ENCODE results near the gene PKP1. TPM values are rescaled to one million over a fixed set of nuclear protein-coding genes. Genes with fewer than 3 reads are reported as not detected.

PKP1 gene
- total RNA-seq, 4 donors from 2014 or later = 0.11 to 0.94 (median 0.54) TPM; not detected in 1

- 85 to 86% methylated on average over 13 to 15 of the region's 15 CpGs for WGBS, 2 donors
- no peak for TF ChIP-seq POLR2A (IDR thresholded peaks at IDR 0.05)
- no peak for TF ChIP-seq CTCF (IDR thresholded peaks at IDR 0.05)
- intact Hi-C loops (cut with DNase I) = no loop called here
Measured at GRCh38 chr1:201318504-201319340, 35.4 kb downstream of the PKP1 start.

GRCh38 chr1:201319631-201320030 is 36.3 kb downstream of the PKP1 start:
- WGBS, 2 donors = 94 to 96% methylated on average over 3 to 6 of the region's 6 CpGs
- no peak for DNase-seq
- Histone ChIP-seq H3K27me3 (no peaks in the 10 kb centered on the region), H3K36me3 (no peaks in the 10 kb centered on the region), H3K9me3 (no peaks in the 10 kb centered on the region), H3K4me3 (replicated peaks in 1 of 3) (no peak overlapping the region), H3K4me1 (no peaks in the 10 kb centered on the region), H3K27ac (no peak overlapping the region)
- TF ChIP-seq POLR2A (IDR thresholded peaks at IDR 0.05) (no peak), CTCF (IDR thresholded peaks at IDR 0.05) (no peak)
- intact Hi-C loops (cut with DNase I) = no loop called here

More at GRCh38 chr1:201318504-201319340, 35.4 kb downstream of the PKP1 start:
- Histone ChIP-seq H3K9me3 (no peaks in the 10 kb centered on the region), H3K4me1 (no peaks in the 10 kb centered on the region), H3K36me3 (no peaks in the 10 kb centered on the region), H3K27me3 (no peaks in the 10 kb centered on the region), H3K4me3 (replicated peaks in 1 of 3) (no peak overlapping the region), H3K27ac (no peak overlapping the region)
- no peak for DNase-seq

GRCh38 chr1:201320168-201320788 is 37.0 kb downstream of the PKP1 start:
- TF ChIP-seq POLR2A (IDR thresholded peaks at IDR 0.05) (no peak), CTCF (IDR thresholded peaks at IDR 0.05) (no peak)
- Histone ChIP-seq H3K27me3 (no peaks in the 10 kb centered on the region), H3K27ac (no peak overlapping the region), H3K4me3 (replicated peaks in 1 of 3) (no peak overlapping the region), H3K4me1 (no peaks in the 10 kb centered on the region), H3K36me3 (no peaks in the 10 kb centered on the region), H3K9me3 (no peaks in the 10 kb centered on the region)
- WGBS, 2 donors = 51 to 60% methylated on average over 11 to 12 of the region's 12 CpGs
- intact Hi-C loops (cut with DNase I) = no loop called here
- DNase-seq = peak; percentile 37 to 43

- Histone ChIP-seq H3K36me3 (no peaks in the 10 kb centered on the region), H3K4me1 (no peaks in the 10 kb centered on the region), H3K27me3 (no peaks in the 10 kb centered on the region), H3K9me3 (no peaks in the 10 kb centered on the region), H3K4me3 (replicated peaks in 1 of 3) (no peak overlapping the region), H3K27ac (no peak overlapping the region)
- TF ChIP-seq POLR2A (IDR thresholded peaks at IDR 0.05) = no peak
- TF ChIP-seq CTCF (IDR thresholded peaks at IDR 0.05) = no peak
- 89 to 94% methylated on average over 13 of the region's 15 CpGs for WGBS, 2 donors
- no peak for DNase-seq
- intact Hi-C loops (cut with DNase I) = no loop called here
Measured at GRCh38 chr1:201321826-201322390, 38.6 kb downstream of the PKP1 start.
